Left forelimb (tissue), 1 donor: ENCODE data around the gene UBE2O.

Experiments
- DNase-seq: peaks from one replicate; pipeline ENCODE4 v3.0.0-alpha.2; 2018; ENCODE audit warnings: low spot score

Gene UBE2O

GRCh38 chr17:76439314-76439928 lies 13.5 kb downstream of the UBE2O start:
- DNase-seq: no peak

GRCh38 chr17:76438906-76439305 lies 14.0 kb downstream of the UBE2O start:
- DNase-seq: no peak

DNA sequence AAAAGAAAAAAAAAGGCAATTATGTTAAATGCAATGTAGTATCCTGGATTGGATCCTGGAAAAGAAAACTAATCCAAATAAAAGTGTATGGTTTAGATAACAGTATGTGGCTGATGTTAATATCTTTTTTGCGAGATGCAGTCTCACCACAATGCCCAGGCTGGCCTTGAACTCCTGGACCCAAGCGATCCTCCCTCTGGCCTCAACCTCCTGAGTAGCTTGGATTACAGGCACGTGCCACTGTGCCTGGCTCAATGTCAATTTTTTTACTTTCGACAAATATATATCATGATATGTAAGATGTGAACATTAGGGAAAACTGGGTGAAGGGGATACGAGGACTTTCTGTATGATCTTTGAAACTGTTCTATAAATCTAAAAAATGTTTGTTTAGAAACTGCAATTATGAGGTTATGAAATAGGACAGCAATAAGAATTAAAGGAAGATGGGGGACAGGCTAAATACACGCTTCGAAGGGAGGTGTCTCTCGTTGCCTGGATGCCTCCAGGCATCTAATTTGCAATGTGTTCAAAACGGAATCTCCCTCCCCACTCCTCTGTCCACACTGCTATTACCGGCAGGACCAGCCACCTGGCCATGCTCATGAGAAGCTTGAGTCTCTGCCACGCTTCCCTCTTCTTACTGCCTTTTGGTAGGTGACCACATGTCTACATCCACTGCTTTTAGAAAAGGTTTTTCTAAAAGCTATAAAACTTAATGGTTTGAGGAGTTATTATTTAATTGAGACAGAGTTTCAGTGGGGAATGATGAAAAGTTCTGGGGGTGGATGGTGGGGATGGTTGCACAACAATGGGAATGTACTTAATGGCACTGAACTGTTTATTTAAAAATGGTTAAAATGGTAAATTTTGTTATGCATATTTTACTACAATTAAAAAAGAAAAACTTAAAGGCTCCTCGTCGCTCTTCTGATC lies 15.2 kb downstream of the UBE2O start:
- no peak for DNase-seq

DNA sequence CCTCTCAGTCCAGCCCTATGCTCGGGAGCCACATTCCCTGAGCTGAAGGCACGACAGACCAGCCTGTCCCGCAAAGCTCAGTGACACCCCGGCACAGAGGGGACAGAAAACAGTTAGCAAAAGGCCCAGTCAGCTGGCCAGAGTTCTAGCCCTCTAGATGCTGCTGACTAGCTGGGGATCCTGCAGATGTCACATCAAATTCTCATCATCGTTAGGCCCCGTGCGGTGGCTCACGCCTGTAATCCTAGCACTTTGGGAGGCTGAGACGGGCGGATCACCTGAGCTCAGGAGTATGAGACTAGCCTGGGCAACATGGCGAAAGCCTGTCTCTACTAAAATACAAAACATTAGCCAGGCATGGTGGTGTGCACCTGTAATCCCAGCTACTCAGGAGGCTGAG lies 17.2 kb downstream of the UBE2O start:
- DNase-seq: no peak

DNA sequence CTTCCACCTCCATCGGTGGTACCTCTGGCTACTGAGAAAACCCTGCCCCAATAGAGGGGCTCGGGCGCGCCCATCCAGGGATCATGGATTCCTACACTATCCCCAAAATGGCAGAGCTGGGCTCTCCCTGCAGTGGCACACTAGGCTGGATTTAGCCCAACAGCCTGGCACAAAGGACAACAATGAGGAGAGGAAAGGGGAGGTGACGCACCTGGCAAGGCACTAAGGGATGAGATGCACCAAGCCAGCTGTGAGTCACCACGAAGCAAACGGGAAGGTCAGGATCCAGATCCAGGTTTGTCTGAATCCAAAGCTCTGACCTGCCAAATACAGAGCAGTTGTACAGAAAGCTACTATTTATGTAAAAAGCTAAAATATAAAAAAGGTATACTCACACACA lies 18.1 kb downstream of the UBE2O start:
- DNase-seq: no peak

- DNase-seq: no peak
Observed at GRCh38 chr17:76433693-76434092, 19.3 kb downstream of the UBE2O start.

- no peak for DNase-seq
Observed at GRCh38 chr17:76432712-76433336, 20.1 kb downstream of the UBE2O start.

DNA sequence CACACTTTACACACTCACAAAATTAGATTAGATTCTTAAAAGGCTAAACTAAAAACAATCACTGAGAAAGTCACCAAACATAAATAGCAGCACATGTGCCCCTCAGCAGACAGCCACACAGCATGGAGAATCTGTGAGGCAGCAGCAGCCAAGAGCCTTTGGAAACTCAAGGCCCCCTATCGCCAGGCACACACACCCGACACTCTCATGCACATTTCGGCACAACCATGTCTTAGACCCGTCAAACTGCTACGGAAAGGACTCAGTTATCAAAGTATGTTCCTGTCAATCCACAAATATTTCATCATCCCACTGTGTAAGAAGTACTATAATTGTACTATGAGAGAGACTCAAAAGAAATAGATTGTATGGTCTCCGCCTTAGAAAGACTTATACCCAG lies 20.9 kb downstream of the UBE2O start:
- no peak for DNase-seq

GRCh38 chr17:76431509-76431908 lies 21.4 kb downstream of the UBE2O start:
- DNase-seq: no peak

GRCh38 chr17:76428511-76428910 lies 24.4 kb downstream of the UBE2O start:
- no peak for DNase-seq

DNA sequence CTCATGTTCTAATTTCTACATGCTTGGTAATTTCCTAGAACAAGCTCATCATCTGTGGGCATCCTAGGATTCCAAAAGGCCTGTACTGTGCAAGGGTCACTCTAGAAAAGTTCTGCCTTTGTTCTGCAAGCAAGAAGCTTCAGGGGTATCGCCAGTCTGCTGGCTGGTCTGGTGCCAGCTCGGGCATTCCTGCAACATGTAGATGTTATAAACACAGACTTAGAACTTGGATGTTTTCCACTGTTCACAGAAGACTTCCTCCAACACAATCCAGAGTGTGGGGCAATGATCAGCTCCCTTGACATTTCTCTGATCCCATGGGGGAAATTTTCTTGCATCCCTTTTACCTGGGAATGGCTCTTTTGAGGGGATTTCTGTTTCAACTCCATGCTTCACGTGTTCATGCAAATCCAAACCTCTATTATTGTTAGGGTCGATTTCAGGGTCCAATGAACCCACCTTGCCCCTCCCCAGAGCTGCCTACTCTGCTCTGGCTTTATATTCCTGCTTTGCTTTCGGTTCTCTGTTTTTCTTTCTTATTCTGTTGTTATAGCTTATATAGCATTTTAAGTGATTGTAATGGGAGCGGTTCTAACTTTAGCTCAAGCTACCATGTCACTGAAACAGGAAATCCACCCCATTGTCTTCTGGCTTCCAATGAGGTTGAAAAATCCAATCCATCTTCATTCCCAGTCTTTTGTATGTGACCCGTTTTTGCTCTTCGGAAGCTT lies 25.3 kb downstream of the UBE2O start:
- no peak for DNase-seq

- DNase-seq: no peak
Observed at GRCh38 chr17:76426853-76427252, 26.1 kb downstream of the UBE2O start.

- DNase-seq: no peak
Observed at GRCh38 chr17:76422860-76423259, 30.1 kb downstream of the UBE2O start.

- DNase-seq: no peak
Observed at GRCh38 chr17:76422406-76422805, 30.5 kb downstream of the UBE2O start.

DNA sequence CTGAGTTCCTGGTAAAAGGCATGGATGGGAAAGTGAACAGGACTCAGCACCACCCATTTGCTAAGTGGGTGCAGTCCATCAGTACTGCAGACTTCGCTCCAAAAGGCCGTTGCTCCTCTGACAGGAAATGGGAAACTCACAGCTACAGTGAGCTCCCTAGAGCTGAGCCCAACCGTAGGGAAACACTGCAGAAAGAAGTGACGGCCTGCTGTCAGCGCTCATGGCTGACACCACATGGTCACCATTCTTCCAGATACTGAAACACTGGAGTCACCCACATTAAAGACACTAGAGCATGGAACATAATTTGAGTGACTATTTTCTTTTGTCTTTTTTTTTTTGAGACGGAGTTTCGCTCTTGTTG lies 31.9 kb downstream of the UBE2O start:
- no peak for DNase-seq

DNA sequence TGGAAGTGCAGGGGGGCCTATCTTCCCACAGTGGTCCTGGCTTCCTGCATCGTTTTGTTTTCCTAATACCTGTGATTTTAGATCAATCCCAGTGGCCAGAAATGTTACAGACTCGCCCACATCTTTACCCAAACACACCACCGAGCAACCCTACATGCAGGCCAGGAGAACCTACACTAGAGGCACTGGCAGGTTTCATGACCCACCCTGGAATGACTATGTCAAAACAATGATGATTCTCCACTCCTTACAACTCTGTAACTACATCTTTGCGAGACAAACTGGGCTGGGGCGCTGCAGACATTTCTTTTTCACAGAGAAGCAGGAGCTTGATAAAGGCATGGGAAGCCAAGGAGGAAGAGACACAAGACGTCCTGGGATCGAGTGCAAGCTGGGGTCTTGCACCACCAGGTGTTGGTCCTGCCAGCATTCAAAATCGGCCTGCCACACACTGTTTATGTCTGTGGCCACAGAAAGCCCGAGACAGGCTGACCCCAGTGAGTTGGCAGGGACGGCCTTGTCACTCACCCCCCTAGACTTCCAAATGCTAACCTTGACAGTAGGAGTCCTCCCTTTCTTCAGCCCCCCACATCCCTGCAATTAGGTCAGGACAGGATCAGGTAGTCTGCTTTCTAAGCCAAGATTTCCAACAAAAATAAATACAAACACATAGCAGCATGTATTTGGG lies 32.5 kb downstream of the UBE2O start:
- DNase-seq: no peak

DNA sequence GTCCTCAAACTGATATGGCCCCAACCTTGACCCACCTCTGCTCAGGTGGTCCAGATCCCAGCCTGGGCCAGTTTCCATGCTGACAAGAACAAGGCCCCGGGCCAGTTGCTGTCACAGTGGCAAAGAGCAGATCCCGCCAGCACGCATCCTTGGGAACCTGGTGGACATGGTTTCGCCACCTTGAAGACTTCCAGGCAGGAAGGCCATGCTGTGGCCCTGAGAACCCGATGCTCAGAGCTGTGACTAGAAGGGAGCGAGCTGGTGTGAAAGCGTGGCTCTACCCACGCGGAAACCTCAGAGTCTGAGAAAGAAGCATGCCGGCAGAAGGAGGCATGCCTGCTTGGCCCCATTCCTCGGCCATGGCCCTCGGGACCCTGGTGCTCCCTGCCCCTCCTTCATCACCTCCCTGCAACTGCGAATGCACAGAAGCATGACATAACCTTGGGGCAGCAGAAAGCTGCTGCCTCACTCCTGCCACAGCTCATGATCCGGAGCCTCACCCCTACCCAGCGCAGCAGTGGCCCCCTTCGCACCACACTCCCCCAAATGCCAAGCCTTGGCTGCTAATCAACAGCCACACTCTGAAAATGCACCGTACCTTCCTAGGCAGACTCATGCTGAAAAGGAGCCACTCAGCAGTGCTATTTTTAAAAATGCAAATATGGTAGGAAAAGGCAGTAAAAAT lies 33.2 kb downstream of the UBE2O start:
- no peak for DNase-seq

- DNase-seq: no peak
Observed at GRCh38 chr17:76417499-76418143, 35.3 kb downstream of the UBE2O start.

DNA sequence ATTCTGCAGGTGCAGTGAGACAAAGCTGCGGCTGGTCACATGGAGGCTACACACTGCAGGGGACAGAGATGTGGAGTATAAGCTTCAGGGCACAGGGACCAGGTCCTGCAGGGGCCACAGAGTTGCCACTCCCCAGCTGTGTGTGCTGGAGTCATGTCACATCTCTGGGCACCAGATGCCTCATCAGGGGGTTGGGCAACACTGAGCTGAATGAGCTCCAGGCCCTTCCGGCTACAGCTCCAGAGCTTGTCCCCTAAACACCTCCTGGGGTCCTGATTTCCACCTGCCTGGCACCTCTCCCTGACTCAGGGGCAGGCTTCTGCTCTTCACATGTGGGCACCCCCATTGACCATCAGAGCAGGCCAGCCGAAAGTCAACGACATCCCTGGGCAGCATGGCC lies 36.1 kb downstream of the UBE2O start:
- no peak for DNase-seq

- DNase-seq: no peak
Observed at GRCh38 chr17:76416457-76416856, 36.5 kb downstream of the UBE2O start.

GRCh38 chr17:76415786-76416185 lies 37.2 kb downstream of the UBE2O start:
- no peak for DNase-seq
